GM20000 (cell line): Measurements from ENCODE around the gene KRT5.
"Not testable (repeated sequence)": the region's sequence is repeated elsewhere in the genome, so short reads cannot be mapped to it uniquely, and the experiment has no call there.

Experiments
- DNase-seq: peaks from one replicate; pipeline ENCODE4 v3.0.0; 2012; ENCODE audit warnings: low spot score
- CTCF ChIP-seq: IDR thresholded peaks from 2 replicates; pipeline ENCODE4 v1.5.1; 2012; ENCODE audit warnings: mild to moderate bottlenecking, control low read depth; ENCODE audit errors: extremely low read depth, missing control alignments

Gene KRT5

GRCh38 chr12:52513736-52514135 is 6.5 kb downstream of the KRT5 start:
- TF ChIP-seq CTCF: no peak
- no peak for DNase-seq

GRCh38 chr12:52508211-52508610 is 12.0 kb downstream of the KRT5 start:
- no peak for TF ChIP-seq CTCF
- no peak for DNase-seq

GRCh38 chr12:52506858-52507715 is 13.1 kb downstream of the KRT5 start:
- DNase-seq: peak; percentile 49
- TF ChIP-seq CTCF: no peak

- TF ChIP-seq CTCF: no peak
- DNase-seq: no peak
These were observed 17.3 kb downstream of the KRT5 start for GRCh38 chr12:52502877-52503276.

GRCh38 chr12:52501490-52501889 is 18.7 kb downstream of the KRT5 start:
- no peak for DNase-seq
- no peak for TF ChIP-seq CTCF

- DNase-seq: not testable (repeated sequence)
These were observed 19.6 kb downstream of the KRT5 start for GRCh38 chr12:52500574-52500973.

GRCh38 chr12:52499806-52500560 is 20.2 kb downstream of the KRT5 start:
- no peak for TF ChIP-seq CTCF
- no peak for DNase-seq
